GM10847 (cell line): ENCODE results near the gene WDR35.
A peak's percentile ranks its signal among the peaks of the same experiment; 100 is the strongest.

ENCODE experiments used
- POLR2A ChIP-seq: IDR thresholded peaks from 2 replicates; pipeline ENCODE4 v1.6.1; 2011; ENCODE audit not compliant: insufficient read length; ENCODE audit errors: extremely low read depth

WDR35 gene

DNA sequence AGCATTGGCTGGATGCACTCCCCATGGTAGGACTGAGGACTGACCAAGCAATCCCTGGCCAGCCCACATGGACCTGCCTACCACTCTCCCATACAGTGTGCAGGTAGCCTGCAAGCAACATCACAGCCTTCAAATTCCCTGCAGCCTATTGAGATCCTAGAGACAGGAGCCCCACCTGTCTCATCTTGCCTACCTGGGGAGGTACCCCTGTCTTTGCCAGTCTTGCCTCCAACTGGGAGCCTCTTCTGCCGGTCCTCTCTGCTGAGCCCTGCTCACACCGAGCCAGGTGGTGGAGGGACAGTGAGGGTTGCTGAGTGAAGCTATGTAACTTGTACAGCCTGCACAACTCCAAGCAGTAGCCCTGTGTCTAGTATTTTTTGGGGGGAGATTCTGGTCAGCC is 118.1 kb downstream of the WDR35 start:
- TF ChIP-seq POLR2A: no peak

DNA sequence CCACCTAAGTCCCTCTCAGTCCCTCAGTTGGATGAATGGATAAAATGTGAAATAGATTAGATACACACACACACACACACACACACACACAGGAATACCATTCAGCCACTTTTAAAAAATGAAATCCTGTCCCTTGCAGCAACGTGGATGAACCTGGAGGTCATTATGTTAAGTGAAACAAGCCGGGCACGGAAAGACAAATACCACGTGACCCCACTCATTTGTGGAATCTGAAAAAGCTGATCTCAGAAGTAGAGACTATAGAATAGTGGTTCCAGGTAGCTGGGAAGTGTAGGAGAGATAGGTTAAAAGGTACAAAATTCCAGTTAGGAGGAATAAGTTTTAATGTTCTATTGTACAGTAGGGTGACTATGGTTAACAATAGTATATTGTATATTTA is 119.1 kb downstream of the WDR35 start:
- TF ChIP-seq POLR2A: no peak

DNA sequence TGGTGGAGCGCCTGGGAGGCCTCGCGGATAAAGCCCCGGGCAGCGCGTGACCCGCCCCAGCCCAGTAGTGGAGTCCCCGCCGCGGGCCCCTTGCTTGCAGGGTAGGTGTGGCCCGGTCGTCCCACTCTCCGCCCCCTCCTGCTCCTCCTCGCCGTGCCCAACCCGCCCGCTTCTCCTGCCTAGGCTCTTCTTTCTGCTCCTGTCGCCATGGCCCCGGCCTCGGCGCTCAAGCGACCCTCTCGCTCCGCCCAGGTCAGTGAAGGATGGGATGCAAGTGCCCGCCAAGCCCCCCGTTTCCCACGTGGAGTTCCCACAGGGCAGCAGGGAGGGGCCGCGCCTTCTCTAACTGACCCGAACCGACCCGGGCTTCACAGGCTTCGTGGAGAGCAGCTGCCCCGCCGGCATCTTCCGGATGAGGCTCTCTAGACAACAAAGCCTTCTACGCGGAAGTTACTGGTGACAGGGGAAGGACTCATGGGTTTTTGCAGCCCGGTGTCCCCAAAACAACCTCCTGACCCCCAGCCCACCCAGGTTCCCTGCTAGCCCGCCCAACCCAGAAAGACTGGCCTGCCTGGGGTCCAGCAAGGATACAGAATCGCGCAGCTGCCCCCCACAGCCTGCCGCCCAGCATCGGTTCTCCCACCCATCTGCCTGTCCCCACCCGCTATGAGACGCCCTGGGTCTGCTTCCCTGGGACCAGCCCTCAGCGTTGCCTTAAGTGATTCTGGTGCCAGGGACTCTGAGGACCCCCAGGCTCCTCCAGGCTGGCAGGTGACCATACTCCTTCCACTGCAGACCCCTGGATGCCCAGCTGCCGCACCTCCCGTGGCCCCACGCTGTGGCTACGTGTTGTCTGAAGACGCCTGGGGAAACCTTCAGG is 121.0 kb downstream of the WDR35 start:
- peak; percentile 22 for TF ChIP-seq POLR2A

DNA sequence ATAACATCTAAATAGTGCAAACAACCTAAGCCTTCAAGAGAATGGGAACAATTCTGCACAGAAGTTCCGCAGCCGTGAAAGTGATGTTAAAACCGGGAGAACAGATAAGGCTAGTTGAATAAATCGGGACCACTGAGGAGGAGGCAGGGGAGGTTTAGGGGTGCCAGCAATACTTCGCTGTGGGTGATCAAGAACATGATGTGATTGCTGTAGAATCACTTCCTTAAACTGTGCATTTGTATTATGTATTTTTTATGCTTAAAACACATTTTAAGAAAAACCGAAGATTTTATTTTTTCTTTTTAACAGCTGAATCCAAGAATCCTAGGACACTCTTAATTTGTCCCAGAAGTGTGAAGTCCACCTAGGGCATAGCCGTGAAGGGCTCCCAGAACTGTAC is 121.7 kb downstream of the WDR35 start:
- TF ChIP-seq POLR2A: no peak

DNA sequence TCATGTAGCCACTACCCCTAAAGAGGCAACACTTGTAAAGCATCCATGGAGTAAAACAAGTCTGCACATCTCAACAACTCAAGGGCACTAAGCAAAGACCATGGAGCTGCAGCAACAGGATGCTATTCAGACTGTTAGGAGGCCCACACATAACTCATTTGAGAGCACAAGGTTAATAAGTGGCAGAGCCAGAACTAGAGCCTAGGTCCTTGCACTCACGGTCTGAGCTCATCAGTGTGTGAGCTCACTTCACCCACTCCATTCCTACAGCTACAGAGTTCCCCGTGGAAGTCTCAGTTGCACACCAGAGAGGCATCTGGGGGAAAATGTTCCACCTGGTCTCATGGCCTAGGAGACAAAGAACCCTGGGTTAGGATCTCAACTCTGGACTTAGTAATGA is 123.1 kb downstream of the WDR35 start:
- TF ChIP-seq POLR2A: no peak

DNA sequence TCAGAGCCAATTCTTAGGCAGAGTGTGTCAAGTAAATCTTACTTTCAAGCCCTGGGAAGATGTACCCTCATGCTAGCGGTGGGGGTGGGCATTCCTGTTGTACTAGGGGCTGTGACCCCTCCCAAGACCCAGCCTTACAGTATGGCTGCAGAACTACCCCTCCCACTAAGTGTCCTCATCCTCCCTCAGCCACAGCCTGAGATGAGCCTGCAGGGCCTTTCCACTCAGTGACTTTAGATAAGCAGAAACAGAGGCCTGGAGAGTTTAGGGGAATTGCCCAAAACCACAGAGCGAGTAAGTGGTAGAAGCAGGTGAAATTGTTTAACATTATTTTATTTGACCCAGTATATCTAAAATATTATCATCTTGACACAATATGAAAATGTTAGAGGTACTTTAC is 124.8 kb downstream of the WDR35 start:
- TF ChIP-seq POLR2A: no peak

DNA sequence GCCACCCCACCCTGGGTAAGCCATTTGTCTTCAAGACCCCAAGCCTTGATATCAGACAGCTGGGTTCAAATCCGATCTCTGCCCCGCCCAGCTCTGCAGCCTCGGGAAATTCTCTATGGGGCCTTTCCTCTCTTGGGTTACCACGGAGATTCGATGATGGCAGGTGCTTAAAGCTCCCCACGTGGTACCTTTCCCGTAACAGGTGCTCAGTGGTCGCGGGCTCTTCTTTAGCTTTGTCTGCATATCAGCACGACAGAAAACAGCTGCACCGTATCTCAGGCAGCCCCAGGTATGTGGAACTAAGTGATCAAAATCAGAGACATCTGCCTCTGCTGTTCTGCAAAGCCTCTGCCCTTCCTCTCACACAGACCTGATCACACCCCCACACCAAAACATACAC is 125.5 kb downstream of the WDR35 start:
- TF ChIP-seq POLR2A: no peak

DNA sequence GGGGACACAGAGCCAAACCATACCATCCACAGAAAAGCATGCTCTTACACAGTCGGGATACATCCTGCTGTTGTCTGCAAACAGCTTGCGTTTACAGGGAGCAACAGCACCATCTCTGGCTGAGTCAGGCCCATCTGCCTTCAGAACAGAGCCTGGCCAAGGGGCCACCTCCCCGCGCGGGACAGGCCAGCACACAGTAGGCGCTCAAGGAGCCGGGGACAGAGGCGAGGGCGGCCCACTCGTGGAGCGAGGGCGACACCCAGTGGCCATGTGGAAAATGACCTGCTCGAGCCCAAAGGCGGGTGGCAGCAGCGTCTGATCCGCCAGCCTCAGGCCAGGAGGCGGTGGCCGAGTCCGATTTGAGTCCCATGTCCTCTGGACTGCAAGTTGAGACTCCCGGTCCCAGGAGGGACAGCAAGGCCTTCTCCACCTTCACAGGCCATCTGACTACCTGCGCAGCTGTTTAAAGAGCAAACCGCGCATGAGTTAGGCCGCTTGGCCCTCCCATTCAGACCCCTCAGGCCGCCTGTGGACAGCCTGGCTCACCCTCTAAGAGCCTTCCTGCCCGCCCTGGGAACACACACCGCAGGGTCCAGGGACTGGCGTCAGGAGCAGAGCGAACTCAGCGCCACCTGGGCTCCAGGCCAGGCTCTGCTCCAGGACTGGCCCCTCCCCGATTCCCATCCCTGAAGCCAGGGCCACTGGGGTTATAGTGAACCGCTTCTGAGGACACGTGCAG is 126.4 kb downstream of the WDR35 start:
- TF ChIP-seq POLR2A: no peak

DNA sequence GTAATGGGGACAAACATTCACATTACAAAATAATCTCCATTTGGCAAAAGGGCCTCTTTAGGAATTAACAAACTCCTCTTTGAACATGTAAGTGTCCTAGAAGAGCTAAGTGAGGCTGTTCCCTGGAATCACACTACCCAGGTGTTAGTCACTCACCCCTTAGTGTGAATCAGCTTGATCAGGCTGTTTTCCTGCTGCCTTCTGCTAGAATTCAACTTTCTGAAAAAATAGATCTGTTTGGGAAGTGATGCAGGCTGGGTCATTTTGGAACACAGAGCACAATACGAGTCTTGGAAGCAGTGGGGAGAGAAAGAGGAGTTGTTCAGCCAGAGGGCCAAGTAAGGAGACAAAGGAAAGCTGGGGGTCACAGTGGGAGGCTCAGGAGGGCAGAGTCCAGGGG is 128.1 kb downstream of the WDR35 start:
- no peak for TF ChIP-seq POLR2A
